KMS-11 (cell line): ENCODE measurements around the gene SSH3.

Experiments
- H2AFZ ChIP-seq: fragments of 200-600 bp; sonication (generic); 2 replicates; pipeline ENCODE4 v1.6.1; 2016; ENCODE audit warnings: antibody characterized with exemption, mixed run types, low read depth
- H3K27ac ChIP-seq: fragments of 200-600 bp; sonication (generic); 2 replicates; pipeline ENCODE4 v1.6.1; 2016; ENCODE audit warnings: mild to moderate bottlenecking, mixed run types
- H3K27me3 ChIP-seq: fragments of 200-600 bp; sonication (generic); 2 replicates; pipeline ENCODE4 v1.6.1; 2017; ENCODE audit warnings: mild to moderate bottlenecking, low read depth, mixed run types, moderate library complexity; ENCODE audit not compliant: insufficient read depth
- H3K36me3 ChIP-seq: fragments of 200-600 bp; sonication (generic); 2 replicates; pipeline ENCODE4 v1.6.1; 2017; ENCODE audit warnings: mild to moderate bottlenecking, mixed run types; ENCODE audit not compliant: insufficient read depth
- H3K4me1 ChIP-seq: fragments of 200-600 bp; sonication (generic); 2 replicates; pipeline ENCODE4 v1.6.1; 2016; ENCODE audit warnings: mild to moderate bottlenecking, low read depth, mixed run types; ENCODE audit not compliant: poor library complexity, severe bottlenecking
- H3K4me2 ChIP-seq: fragments of 200-600 bp; sonication (generic); 2 replicates; pipeline ENCODE4 v1.7.0; 2016; ENCODE audit warnings: mild to moderate bottlenecking, mixed run types
- H3K4me3 ChIP-seq: fragments of 200-600 bp; sonication (generic); IDR thresholded peaks from 2 replicates; pipeline ENCODE4 v1.6.1; 2017; ENCODE audit warnings: low read depth, low read length, mixed read lengths; ENCODE audit not compliant: insufficient read depth
- H3K79me2 ChIP-seq: fragments of 200-600 bp; sonication (generic); 2 replicates; pipeline ENCODE4 v1.6.1; 2016; ENCODE audit warnings: low read depth, mixed run types; ENCODE audit not compliant: insufficient read depth
- H3K9ac ChIP-seq: fragments of 200-600 bp; sonication (generic); 2 replicates; pipeline ENCODE4 v1.6.1; 2016; ENCODE audit warnings: mild to moderate bottlenecking, mixed run types
- H4K20me1 ChIP-seq: fragments of 200-600 bp; sonication (generic); 2 replicates; pipeline ENCODE4 v1.6.1; 2016; ENCODE audit warnings: mild to moderate bottlenecking, mixed run types; ENCODE audit not compliant: insufficient read depth
- TF ChIP-seq, protein P1 (sequence below): fragments of 200-600 bp; sonication (generic); conservative IDR thresholded peaks from 2 replicates; pipeline ENCODE4 v1.6.1; 2017; ENCODE audit warnings: low read depth, mild to moderate bottlenecking, antibody characterized with exemption, low read length, moderate library complexity, mixed read lengths

Gene SSH3

GRCh38 chr11:67265633-67266448 lies 37.5 kb upstream of the SSH3 start:
- peak overlapping the region; percentile 33; the same call in 1 of the 2 replicates for H3K4me2 ChIP-seq
- no peak overlapping the region; the same call in 1 of the 2 replicates for H3K9ac ChIP-seq
- no peaks in the 10 kb centered on the region for H4K20me1 ChIP-seq
- 0 out of 2 replicates have a peak, but pooled peaks cover 4% of the 10 kb centered on the region for H3K36me3 ChIP-seq
- no peaks in the 10 kb centered on the region for H3K27me3 ChIP-seq
- H3K79me2 ChIP-seq, result peaks cover 43% of the 10 kb centered on the region
- H3K27ac ChIP-seq, result no peak overlapping the region
- H2AFZ ChIP-seq, result peak overlapping the region; percentile 43; the same call in 1 of the 2 replicates
- H3K4me1 ChIP-seq, result peaks cover 34% of the 10 kb centered on the region
- H3K4me3 ChIP-seq, result no peak overlapping the region
- TF ChIP-seq, protein P1, sequence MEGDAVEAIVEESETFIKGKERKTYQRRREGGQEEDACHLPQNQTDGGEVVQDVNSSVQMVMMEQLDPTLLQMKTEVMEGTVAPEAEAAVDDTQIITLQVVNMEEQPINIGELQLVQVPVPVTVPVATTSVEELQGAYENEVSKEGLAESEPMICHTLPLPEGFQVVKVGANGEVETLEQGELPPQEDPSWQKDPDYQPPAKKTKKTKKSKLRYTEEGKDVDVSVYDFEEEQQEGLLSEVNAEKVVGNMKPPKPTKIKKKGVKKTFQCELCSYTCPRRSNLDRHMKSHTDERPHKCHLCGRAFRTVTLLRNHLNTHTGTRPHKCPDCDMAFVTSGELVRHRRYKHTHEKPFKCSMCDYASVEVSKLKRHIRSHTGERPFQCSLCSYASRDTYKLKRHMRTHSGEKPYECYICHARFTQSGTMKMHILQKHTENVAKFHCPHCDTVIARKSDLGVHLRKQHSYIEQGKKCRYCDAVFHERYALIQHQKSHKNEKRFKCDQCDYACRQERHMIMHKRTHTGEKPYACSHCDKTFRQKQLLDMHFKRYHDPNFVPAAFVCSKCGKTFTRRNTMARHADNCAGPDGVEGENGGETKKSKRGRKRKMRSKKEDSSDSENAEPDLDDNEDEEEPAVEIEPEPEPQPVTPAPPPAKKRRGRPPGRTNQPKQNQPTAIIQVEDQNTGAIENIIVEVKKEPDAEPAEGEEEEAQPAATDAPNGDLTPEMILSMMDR, result peak; percentile 71

DNA sequence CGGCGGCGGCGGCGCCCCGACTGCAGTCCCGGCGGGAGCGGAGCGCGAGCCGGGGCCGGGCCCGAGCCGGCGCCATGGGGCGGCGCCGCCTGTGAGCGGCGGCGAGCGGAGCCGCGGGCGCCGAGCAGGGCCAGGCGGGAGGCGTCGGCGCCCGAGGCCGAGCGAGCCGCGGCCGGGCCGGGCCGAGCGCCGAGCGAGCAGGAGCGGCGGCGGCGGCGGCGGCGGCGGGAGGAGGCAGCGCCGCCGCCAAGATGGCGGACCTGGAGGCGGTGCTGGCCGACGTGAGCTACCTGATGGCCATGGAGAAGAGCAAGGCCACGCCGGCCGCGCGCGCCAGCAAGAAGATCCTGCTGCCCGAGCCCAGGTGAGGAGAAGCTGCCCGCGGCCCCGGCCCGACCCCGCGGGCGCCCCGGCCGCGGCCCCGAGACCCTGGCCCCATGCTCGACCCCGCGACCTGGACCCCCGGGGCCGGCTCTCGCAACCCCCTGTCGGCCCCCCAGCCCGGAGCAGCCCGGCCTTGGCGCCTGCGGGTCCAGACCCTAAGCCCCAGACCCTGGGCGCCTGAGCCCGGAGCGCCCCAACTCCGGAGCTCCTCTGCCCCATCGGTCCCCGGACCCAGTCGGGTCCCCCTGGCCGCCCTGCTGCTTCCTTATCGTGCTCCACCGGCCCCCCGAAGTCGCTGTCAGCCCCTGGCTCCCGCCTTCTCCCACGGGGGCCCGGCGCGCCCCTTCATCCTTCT lies 36.7 kb upstream of the SSH3 start, which contains the start of gene GRK2:
TSS of gene GRK2 (plus strand) at position 25 of the 739 bp plus-strand sequence. CDS start at position 252, 227 bp downstream.
- Histone ChIP-seq H2AFZ (peak within 1 kb of the TSS; percentile 43), H3K4me1 (peaks cover 34% of the 10 kb centered on the region), H3K79me2 (peaks cover 50% of the 10 kb centered on the region), H3K27me3 (no peaks in the 10 kb centered on the region), H3K36me3 (0 out of 2 replicates have a peak, but pooled peaks cover 4% of the 10 kb centered on the region), H4K20me1 (no peaks in the 10 kb centered on the region), H3K4me2 (peak within 1 kb of the TSS; percentile 78), H3K9ac (peak within 1 kb of the TSS; percentile 74; the same call in 1 of the 2 replicates), H3K4me3 (no peak within 1 kb of the TSS), H3K27ac (peak within 1 kb of the TSS; percentile 40)
- TF ChIP-seq, protein P1, result no peak

- Histone ChIP-seq H4K20me1 (no peaks in the 10 kb centered on the region), H3K36me3 (0 out of 2 replicates have a peak, but pooled peaks cover 4% of the 10 kb centered on the region), H3K4me1 (peaks cover 28% of the 10 kb centered on the region), H3K27me3 (no peaks in the 10 kb centered on the region), H3K27ac (peak overlapping the region; percentile 40), H3K79me2 (peaks cover 59% of the 10 kb centered on the region), H3K4me2 (peak overlapping the region; percentile 78), H3K9ac (peak overlapping the region; percentile 74; the same call in 1 of the 2 replicates), H3K4me3 (no peak overlapping the region), H2AFZ (no peak overlapping the region)
- TF ChIP-seq, protein P1, result no peak
Measured at GRCh38 chr11:67267188-67268080, 35.9 kb upstream of the SSH3 start.
